Germinal center (tissue), 1 donor: ENCODE measurements around the gene ZNF141.
"Not testable (repeated sequence)": the region's sequence is repeated elsewhere in the genome, so short reads cannot be mapped to it uniquely, and the experiment has no call there.

Experiments used
- DNase-seq: peaks from one replicate; pipeline ENCODE4 v3.0.0; 2012; ENCODE audit warnings: mixed read lengths, low spot score

ZNF141 gene

GRCh38 chr4:385934-386707, 48.5 kb downstream of the ZNF141 start:
- no peak for DNase-seq

GRCh38 chr4:386708-387105, 49.1 kb downstream of the ZNF141 start:
- no peak for DNase-seq

GRCh38 chr4:404006-404405, 66.4 kb downstream of the ZNF141 start:
- DNase-seq, result no peak

DNA sequence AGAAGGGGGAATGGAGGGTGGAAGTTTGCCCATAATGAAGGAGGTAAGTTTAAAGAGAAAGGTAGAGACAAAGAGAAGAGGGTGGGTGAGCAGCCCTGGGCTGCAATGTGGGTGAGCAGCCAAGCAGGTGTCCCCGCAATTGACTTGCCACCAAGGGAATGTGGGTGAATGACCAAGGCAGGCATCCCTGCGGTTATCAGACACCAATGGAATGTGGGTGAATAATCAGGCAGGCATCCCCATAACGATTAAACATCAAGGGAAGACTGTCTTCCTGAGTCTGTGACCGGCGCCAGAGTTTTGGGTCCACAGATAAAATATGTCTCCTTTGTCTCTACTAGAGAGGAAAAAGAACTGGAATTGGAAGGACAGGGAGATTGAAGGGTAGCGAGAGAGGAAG, 70.7 kb downstream of the ZNF141 start:
- not testable (repeated sequence) for DNase-seq

DNA sequence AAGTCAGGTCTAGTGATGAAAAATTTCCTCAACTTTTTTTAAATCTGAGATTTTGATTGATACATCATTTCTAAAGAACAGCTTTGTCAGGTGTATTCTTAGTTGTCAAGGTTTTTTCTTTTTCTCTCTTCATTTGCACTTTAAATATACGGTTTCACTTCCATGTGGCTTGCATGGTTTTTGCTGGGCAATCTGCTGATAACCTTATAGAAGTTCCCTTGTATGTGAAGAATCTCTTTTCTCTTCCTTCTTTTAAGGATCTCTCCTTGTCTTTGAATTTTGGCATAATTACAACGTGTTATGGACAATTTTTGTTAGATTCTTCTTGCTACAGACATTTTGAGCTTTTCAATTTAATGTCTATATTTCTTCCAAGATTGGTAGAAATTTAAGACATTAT, 85.0 kb downstream of the ZNF141 start:
- DNase-seq, result no peak
